HepG2 (cell line): Measurements from ENCODE around the gene SNRPD1. TPM values are rescaled to one million over a fixed set of nuclear protein-coding genes. Genes with fewer than 3 reads are reported as not detected.

Source experiments
- ELF1 ChIP-seq: sonication (generic); formaldehyde crosslinking; IDR thresholded peaks from 2 replicates; pipeline ENCODE4 v1.4.0; 2020; ENCODE audit warnings: missing genetic modification reagents
- KDM4B ChIP-seq: sonication (generic); formaldehyde crosslinking; IDR thresholded peaks from 2 replicates; pipeline ENCODE4 v1.4.0; 2020; ENCODE audit warnings: missing genetic modification reagents
- KDM5A ChIP-seq: fragments of 200-600 bp; sonication (generic); IDR thresholded peaks from 2 replicates; pipeline ENCODE4 v1.7.0; 2018; ENCODE audit warnings: antibody characterized with exemption, mild to moderate bottlenecking, low read length, borderline replicate concordance
- MBD4 ChIP-seq: IDR thresholded peaks from 2 replicates; pipeline ENCODE4 v1.6.1; 2012; ENCODE audit warnings: low read length, inconsistent platforms, borderline replicate concordance
- NPAS2 ChIP-seq: sonication (generic); formaldehyde crosslinking; IDR thresholded peaks from 2 replicates; pipeline ENCODE4 v1.8.0; 2022; ENCODE audit warnings: mild to moderate bottlenecking, missing genetic modification reagents, borderline replicate concordance
- SCMH1 ChIP-seq: sonication (generic); formaldehyde crosslinking; IDR thresholded peaks from 2 replicates; pipeline ENCODE4 v1.9.0; 2021; ENCODE audit warnings: missing genetic modification reagents, mild to moderate bottlenecking, borderline replicate concordance
- THYN1 ChIP-seq: sonication (generic); formaldehyde crosslinking; IDR thresholded peaks from 2 replicates; pipeline ENCODE4 v1.8.1; 2023; ENCODE audit warnings: low read depth, mild to moderate bottlenecking, moderate library complexity, missing genetic modification reagents, borderline replicate concordance
- ZBTB8A ChIP-seq: sonication (generic); formaldehyde crosslinking; IDR thresholded peaks from 2 replicates; pipeline ENCODE4 v1.4.0; 2020; ENCODE audit warnings: mild to moderate bottlenecking, low read depth, missing genetic modification reagents, borderline replicate concordance
- ZNF543 ChIP-seq: sonication (generic); formaldehyde crosslinking; IDR thresholded peaks from 2 replicates; pipeline ENCODE4 v1.4.0; 2020; ENCODE audit warnings: mild to moderate bottlenecking, missing genetic modification reagents
- polyA plus RNA-seq, 8 experiments: library from polyadenylated mRNA; depleted of rRNA in 3 of 8; stranded (reverse) in 7 of 8; unstranded in 1 of 8; fragments of >200 nt; fragmentation: Illumina TruSeq in 4 of 8; extraction: Trizol in 4 of 8; gene quantifications; 2 replicates each; pipeline versions ENCODE4 v1.2.1 to v1.2.3, GENCODE V29; 2011 to 2016; ENCODE audit warnings: low read depth in 4 of 8, missing spikeins in 1 of 8, mixed read lengths in 1 of 8; ENCODE audit not compliant: insufficient read depth in 1 of 8
- total RNA-seq, 5 experiments: library from RNA; depleted of rRNA; stranded (reverse); fragments of >200 nt; fragmentation: Illumina TruSeq; extraction: Trizol; gene quantifications; 2 replicates each; pipeline ENCODE4 v1.2.3, GENCODE V29; 2016; ENCODE audit warnings: low read depth in 1 of 5
- TF ChIP-seq, protein P1 (sequence below): sonication (generic); formaldehyde crosslinking; IDR thresholded peaks from 2 replicates; pipeline ENCODE4 v1.5.0; 2020; ENCODE audit warnings: mild to moderate bottlenecking, missing genetic modification reagents, borderline replicate concordance
- TF ChIP-seq, protein P2 (sequence below): sonication (generic); formaldehyde crosslinking; IDR thresholded peaks from 2 replicates; pipeline ENCODE4 v1.8.0; 2022; ENCODE audit warnings: mild to moderate bottlenecking, missing genetic modification reagents; ENCODE audit not compliant: insufficient replicate concordance
- TF ChIP-seq, protein P3 (sequence below): sonication (generic); formaldehyde crosslinking; IDR thresholded peaks from 2 replicates; pipeline ENCODE4 v1.8.0; 2022; ENCODE audit warnings: missing genetic modification reagents, mild to moderate bottlenecking, borderline replicate concordance
- TF ChIP-seq, protein P4 (sequence below): sonication (generic); formaldehyde crosslinking; IDR thresholded peaks from 2 replicates; pipeline ENCODE4 v1.4.0; 2020; ENCODE audit warnings: mild to moderate bottlenecking, missing genetic modification reagents
- TF ChIP-seq, protein P5 (sequence below): sonication (generic); formaldehyde crosslinking; IDR thresholded peaks from 2 replicates; pipeline ENCODE4 v1.4.0; 2020; ENCODE audit warnings: missing genetic modification reagents, borderline replicate concordance

The SNRPD1 gene
- total and polyA plus RNA-seq, 2 of the 13 experiments (the other 11 are each of a cell fraction or from before 2014, with no cell fraction given), result 22.7 to 275 TPM

DNA sequence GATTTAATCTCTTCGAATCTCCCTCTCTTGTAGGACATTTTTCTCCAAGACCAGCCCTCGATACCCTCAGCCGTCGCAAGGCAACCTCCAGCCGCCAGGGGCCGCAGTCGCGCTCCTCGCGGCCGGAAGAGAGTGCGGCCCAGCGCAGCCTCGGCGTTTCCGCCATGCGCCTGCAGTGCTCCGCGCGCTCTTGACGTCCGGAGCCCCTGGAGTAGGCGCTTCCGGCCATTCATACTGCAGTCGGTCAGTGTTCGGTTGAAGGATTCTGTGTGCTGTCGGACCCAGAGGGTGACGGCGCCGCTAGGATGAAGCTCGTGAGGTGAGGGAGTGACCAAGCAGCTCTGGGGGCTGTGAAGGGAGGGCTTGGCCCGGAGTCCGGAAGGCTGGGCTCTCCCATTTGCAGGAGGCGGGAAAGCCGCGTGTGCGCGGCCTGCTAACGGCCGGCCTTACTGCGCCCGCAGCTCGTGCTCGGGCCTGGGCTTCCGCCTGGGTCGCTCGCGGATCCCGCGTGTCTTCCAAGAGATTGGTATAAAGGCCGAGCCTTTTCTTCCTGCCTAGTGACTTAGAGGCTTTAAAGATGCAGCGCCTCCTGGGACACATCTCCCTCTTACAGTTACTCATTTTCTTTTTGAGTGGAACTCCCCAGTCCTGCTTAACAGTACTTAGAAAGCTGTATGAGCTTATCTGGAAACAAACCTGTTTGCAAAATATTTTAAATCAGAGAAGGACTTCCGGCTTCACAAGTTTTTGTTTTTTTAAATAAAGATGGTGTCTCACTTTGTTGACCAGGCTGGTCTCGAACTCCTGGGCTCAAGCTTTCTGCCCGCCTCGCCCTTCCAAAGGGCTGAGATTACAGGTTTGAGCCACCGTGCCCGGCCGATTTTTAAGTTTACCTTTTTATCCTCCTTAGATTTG lies at the start of gene SNRPD1 (continued):
- TF ChIP-seq, protein P1, sequence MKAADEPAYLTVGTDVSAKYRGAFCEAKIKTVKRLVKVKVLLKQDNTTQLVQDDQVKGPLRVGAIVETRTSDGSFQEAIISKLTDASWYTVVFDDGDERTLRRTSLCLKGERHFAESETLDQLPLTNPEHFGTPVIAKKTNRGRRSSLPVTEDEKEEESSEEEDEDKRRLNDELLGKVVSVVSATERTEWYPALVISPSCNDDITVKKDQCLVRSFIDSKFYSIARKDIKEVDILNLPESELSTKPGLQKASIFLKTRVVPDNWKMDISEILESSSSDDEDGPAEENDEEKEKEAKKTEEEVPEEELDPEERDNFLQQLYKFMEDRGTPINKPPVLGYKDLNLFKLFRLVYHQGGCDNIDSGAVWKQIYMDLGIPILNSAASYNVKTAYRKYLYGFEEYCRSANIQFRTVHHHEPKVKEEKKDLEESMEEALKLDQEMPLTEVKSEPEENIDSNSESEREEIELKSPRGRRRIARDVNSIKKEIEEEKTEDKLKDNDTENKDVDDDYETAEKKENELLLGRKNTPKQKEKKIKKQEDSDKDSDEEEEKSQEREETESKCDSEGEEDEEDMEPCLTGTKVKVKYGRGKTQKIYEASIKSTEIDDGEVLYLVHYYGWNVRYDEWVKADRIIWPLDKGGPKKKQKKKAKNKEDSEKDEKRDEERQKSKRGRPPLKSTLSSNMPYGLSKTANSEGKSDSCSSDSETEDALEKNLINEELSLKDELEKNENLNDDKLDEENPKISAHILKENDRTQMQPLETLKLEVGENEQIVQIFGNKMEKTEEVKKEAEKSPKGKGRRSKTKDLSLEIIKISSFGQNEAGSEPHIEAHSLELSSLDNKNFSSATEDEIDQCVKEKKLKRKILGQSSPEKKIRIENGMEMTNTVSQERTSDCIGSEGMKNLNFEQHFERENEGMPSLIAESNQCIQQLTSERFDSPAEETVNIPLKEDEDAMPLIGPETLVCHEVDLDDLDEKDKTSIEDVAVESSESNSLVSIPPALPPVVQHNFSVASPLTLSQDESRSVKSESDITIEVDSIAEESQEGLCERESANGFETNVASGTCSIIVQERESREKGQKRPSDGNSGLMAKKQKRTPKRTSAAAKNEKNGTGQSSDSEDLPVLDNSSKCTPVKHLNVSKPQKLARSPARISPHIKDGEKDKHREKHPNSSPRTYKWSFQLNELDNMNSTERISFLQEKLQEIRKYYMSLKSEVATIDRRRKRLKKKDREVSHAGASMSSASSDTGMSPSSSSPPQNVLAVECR (CRISPR knock-in tag), result peak; percentile 98
- TF ChIP-seq KDM4B (CRISPR knock-in tag) (peak; percentile 91; the same call in 1 of the 2 replicates), ZBTB8A (CRISPR knock-in tag) (peak; percentile 82; the same call in 1 of the 2 replicates), SCMH1 (CRISPR knock-in tag) (no peak), ELF1 (peak; percentile 95), NPAS2 (CRISPR knock-in tag) (no peak), THYN1 (CRISPR knock-in tag) (no peak), ZNF543 (CRISPR knock-in tag) (peak; percentile 88), MBD4 (no peak), KDM5A (peak; percentile 68)
- TF ChIP-seq, protein P2, sequence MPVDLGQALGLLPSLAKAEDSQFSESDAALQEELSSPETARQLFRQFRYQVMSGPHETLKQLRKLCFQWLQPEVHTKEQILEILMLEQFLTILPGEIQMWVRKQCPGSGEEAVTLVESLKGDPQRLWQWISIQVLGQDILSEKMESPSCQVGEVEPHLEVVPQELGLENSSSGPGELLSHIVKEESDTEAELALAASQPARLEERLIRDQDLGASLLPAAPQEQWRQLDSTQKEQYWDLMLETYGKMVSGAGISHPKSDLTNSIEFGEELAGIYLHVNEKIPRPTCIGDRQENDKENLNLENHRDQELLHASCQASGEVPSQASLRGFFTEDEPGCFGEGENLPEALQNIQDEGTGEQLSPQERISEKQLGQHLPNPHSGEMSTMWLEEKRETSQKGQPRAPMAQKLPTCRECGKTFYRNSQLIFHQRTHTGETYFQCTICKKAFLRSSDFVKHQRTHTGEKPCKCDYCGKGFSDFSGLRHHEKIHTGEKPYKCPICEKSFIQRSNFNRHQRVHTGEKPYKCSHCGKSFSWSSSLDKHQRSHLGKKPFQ (CRISPR knock-in tag), result peak; percentile 91
- TF ChIP-seq, protein P3, sequence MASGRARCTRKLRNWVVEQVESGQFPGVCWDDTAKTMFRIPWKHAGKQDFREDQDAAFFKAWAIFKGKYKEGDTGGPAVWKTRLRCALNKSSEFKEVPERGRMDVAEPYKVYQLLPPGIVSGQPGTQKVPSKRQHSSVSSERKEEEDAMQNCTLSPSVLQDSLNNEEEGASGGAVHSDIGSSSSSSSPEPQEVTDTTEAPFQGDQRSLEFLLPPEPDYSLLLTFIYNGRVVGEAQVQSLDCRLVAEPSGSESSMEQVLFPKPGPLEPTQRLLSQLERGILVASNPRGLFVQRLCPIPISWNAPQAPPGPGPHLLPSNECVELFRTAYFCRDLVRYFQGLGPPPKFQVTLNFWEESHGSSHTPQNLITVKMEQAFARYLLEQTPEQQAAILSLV, result peak; percentile 98
- TF ChIP-seq, protein P4, sequence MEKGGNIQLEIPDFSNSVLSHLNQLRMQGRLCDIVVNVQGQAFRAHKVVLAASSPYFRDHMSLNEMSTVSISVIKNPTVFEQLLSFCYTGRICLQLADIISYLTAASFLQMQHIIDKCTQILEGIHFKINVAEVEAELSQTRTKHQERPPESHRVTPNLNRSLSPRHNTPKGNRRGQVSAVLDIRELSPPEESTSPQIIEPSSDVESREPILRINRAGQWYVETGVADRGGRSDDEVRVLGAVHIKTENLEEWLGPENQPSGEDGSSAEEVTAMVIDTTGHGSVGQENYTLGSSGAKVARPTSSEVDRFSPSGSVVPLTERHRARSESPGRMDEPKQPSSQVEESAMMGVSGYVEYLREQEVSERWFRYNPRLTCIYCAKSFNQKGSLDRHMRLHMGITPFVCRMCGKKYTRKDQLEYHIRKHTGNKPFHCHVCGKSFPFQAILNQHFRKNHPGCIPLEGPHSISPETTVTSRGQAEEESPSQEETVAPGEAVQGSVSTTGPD (CRISPR knock-in tag), result no peak; the same call in 1 of the 2 replicates
- TF ChIP-seq, protein P5, sequence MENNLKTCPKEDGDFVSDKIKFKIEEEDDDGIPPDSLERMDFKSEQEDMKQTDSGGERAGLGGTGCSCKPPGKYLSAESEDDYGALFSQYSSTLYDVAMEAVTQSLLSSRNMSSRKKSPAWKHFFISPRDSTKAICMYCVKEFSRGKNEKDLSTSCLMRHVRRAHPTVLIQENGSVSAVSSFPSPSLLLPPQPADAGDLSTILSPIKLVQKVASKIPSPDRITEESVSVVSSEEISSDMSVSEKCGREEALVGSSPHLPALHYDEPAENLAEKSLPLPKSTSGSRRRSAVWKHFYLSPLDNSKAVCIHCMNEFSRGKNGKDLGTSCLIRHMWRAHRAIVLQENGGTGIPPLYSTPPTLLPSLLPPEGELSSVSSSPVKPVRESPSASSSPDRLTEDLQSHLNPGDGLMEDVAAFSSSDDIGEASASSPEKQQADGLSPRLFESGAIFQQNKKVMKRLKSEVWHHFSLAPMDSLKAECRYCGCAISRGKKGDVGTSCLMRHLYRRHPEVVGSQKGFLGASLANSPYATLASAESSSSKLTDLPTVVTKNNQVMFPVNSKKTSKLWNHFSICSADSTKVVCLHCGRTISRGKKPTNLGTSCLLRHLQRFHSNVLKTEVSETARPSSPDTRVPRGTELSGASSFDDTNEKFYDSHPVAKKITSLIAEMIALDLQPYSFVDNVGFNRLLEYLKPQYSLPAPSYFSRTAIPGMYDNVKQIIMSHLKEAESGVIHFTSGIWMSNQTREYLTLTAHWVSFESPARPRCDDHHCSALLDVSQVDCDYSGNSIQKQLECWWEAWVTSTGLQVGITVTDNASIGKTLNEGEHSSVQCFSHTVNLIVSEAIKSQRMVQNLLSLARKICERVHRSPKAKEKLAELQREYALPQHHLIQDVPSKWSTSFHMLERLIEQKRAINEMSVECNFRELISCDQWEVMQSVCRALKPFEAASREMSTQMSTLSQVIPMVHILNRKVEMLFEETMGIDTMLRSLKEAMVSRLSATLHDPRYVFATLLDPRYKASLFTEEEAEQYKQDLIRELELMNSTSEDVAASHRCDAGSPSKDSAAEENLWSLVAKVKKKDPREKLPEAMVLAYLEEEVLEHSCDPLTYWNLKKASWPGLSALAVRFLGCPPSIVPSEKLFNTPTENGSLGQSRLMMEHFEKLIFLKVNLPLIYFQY (CRISPR knock-in tag), result 0 out of 2 replicates have a peak, but pooled peaks have one; percentile 36
